Astrocyte (in vitro differentiated cells and primary cell): ENCODE measurements around the gene PPP2CA. TPM values are rescaled to one million over a fixed set of nuclear protein-coding genes. Genes with fewer than 3 reads are reported as not detected.

Experiments
- DNase-seq: peaks from one replicate; pipeline ENCODE4 v3.0.0-alpha.2; 2010; ENCODE audit warnings: low read depth
- FAIRE-seq: peaks from 2 replicates; lab custom pipeline; 2011; peaks lifted over from hg19 to GRCh38; lab: Jason Lieb, UNC
- H2AFZ ChIP-seq: 2 replicates; pipeline ENCODE4 v1.6.0; 2012; ENCODE audit warnings: low read depth, low read length, inconsistent platforms
- H3K27ac ChIP-seq: 2 replicates; pipeline ENCODE4 v1.5.1; 2011; ENCODE audit warnings: low read depth, low read length, inconsistent platforms
- H3K27me3 ChIP-seq: 2 replicates; pipeline ENCODE4 v1.6.0; 2011; ENCODE audit warnings: low read length, inconsistent platforms; ENCODE audit not compliant: insufficient read depth
- H3K36me3 ChIP-seq: 2 replicates; pipeline ENCODE4 v1.5.1; 2011; ENCODE audit warnings: low read length, inconsistent platforms; ENCODE audit not compliant: insufficient read depth
- H3K4me1 ChIP-seq: 2 replicates; pipeline ENCODE4 v1.5.1; 2011; ENCODE audit warnings: low read length, inconsistent platforms; ENCODE audit not compliant: insufficient read depth
- H3K4me2 ChIP-seq: 2 replicates; pipeline ENCODE4 v1.6.0; 2012; ENCODE audit warnings: low read length, inconsistent platforms
- H3K4me3 ChIP-seq: 2 replicates; pipeline ENCODE4 v1.5.1; 2011; ENCODE audit warnings: low read depth, mild to moderate bottlenecking, low read length, inconsistent platforms; ENCODE audit not compliant: insufficient read depth
- H3K79me2 ChIP-seq: 2 replicates; pipeline ENCODE4 v1.6.0; 2012; ENCODE audit warnings: mild to moderate bottlenecking, low read length, inconsistent platforms; ENCODE audit not compliant: insufficient read depth
- H3K9ac ChIP-seq: 2 replicates; pipeline ENCODE4 v1.6.0; 2012; ENCODE audit warnings: mild to moderate bottlenecking, low read length, inconsistent platforms
- H3K9me3 ChIP-seq: 2 replicates; pipeline ENCODE4 v1.5.1; 2012; ENCODE audit warnings: low read depth, mild to moderate bottlenecking, low read length, inconsistent platforms; ENCODE audit not compliant: insufficient read depth
- H4K20me1 ChIP-seq: 2 replicates; pipeline ENCODE4 v1.6.0; 2012; ENCODE audit warnings: low read length, inconsistent platforms; ENCODE audit not compliant: insufficient read depth
- H3K27ac Mint-ChIP-seq: one replicate; pipeline ENCODE4 v1.8.0; 2021; ENCODE audit warnings: mild to moderate bottlenecking, mixed read lengths; ENCODE audit not compliant: unreplicated experiment
- H3K27me3 Mint-ChIP-seq: one replicate; pipeline ENCODE4 v1.8.0; 2021; ENCODE audit warnings: low read depth, mixed read lengths; ENCODE audit not compliant: unreplicated experiment
- H3K36me3 Mint-ChIP-seq: one replicate; pipeline ENCODE4 v1.8.0; 2021; ENCODE audit warnings: low read depth, mixed read lengths; ENCODE audit not compliant: unreplicated experiment
- H3K4me1 Mint-ChIP-seq: one replicate; pipeline ENCODE4 v1.8.0; 2021; ENCODE audit warnings: low read depth, mixed read lengths; ENCODE audit not compliant: unreplicated experiment
- H3K4me3 Mint-ChIP-seq: one replicate; pipeline ENCODE4 v1.8.0; 2021; ENCODE audit warnings: mild to moderate bottlenecking, moderate library complexity, mixed read lengths; ENCODE audit not compliant: unreplicated experiment
- H3K9me3 Mint-ChIP-seq: one replicate; pipeline ENCODE4 v1.8.0; 2021; ENCODE audit warnings: mild to moderate bottlenecking, mixed read lengths; ENCODE audit not compliant: unreplicated experiment
- EZH2 ChIP-seq: IDR thresholded peaks from 2 replicates; pipeline ENCODE4 v1.6.1; 2012; ENCODE audit warnings: mild to moderate bottlenecking, low read length, inconsistent platforms; ENCODE audit not compliant: insufficient read depth
- total RNA-seq: library from RNA; stranded (reverse); gene quantifications from 2 replicates; pipeline ENCODE4 v1.2.1, GENCODE V29; 2021
- TF ChIP-seq, protein P1 (sequence below): IDR thresholded peaks from 2 replicates; pipeline ENCODE4 v1.5.1; 2011; ENCODE audit warnings: low read depth, mild to moderate bottlenecking, inconsistent platforms, low read length, moderate library complexity; ENCODE audit not compliant: insufficient read depth

PPP2CA gene
- total RNA-seq, 1 donor from 2014 or later = 180 TPM

GRCh38 chr5:134246771-134247427, 21.0 kb upstream of the PPP2CA start:
- Histone ChIP-seq H3K79me2 (no peaks in the 10 kb centered on the region), H3K4me1 (peaks cover 34% of the 10 kb centered on the region), H2AFZ (no peak overlapping the region), H3K36me3 (no peaks in the 10 kb centered on the region), H4K20me1 (no peaks in the 10 kb centered on the region), H3K9ac (peak overlapping the region; percentile 26), H3K27me3 (no peaks in the 10 kb centered on the region), H3K27ac (peak overlapping the region; percentile 59), H3K4me3 (no peak overlapping the region), H3K9me3 (no peaks in the 10 kb centered on the region), H3K4me2 (peak overlapping the region; percentile 69)
- no peak for FAIRE-seq
- no peak for DNase-seq
- TF ChIP-seq, protein P1, sequence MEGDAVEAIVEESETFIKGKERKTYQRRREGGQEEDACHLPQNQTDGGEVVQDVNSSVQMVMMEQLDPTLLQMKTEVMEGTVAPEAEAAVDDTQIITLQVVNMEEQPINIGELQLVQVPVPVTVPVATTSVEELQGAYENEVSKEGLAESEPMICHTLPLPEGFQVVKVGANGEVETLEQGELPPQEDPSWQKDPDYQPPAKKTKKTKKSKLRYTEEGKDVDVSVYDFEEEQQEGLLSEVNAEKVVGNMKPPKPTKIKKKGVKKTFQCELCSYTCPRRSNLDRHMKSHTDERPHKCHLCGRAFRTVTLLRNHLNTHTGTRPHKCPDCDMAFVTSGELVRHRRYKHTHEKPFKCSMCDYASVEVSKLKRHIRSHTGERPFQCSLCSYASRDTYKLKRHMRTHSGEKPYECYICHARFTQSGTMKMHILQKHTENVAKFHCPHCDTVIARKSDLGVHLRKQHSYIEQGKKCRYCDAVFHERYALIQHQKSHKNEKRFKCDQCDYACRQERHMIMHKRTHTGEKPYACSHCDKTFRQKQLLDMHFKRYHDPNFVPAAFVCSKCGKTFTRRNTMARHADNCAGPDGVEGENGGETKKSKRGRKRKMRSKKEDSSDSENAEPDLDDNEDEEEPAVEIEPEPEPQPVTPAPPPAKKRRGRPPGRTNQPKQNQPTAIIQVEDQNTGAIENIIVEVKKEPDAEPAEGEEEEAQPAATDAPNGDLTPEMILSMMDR = no peak
- TF ChIP-seq EZH2 = no peak
- Mint-ChIP-seq H3K27me3 (no peaks in the 10 kb centered on the region), H3K9me3 (no peaks in the 10 kb centered on the region), H3K36me3 (no peaks in the 10 kb centered on the region), H3K4me1 (peaks cover 34% of the 10 kb centered on the region), H3K4me3 (no peak overlapping the region), H3K27ac (peak overlapping the region; percentile 89)

DNA sequence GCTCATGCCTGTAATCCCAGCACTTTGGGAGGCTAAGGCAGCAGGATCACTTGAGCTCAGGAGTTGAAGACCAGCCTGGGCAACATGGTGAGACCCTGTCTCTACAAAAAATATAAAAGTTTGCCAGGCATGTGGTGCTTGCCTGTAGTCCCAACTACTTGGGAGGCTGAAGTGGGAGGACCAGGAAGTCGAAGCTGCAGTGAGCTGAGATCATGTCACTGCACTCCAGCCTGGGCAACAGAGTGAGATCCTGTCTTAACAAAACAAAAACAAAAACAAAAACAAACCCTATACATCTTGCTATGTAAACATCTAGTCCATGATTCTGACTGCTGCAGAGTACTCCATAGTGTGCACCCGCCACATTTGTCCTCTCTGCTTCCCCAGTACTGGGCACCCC, 19.8 kb upstream of the PPP2CA start:
- FAIRE-seq = no peak
- H3K36me3 ChIP-seq = no peaks in the 10 kb centered on the region
- Mint-ChIP-seq H3K36me3 (no peaks in the 10 kb centered on the region), H3K27me3 (no peaks in the 10 kb centered on the region), H3K4me3 (peak overlapping the region; percentile 23), H3K27ac (peak overlapping the region; percentile 66), H3K4me1 (peaks cover 35% of the 10 kb centered on the region), H3K9me3 (no peaks in the 10 kb centered on the region)
- no peak overlapping the region for H3K4me3 ChIP-seq
- TF ChIP-seq EZH2 = no peak
- TF ChIP-seq, protein P1 = no peak
- no peaks in the 10 kb centered on the region for H3K27me3 ChIP-seq
- H3K4me2 ChIP-seq = peak overlapping the region; percentile 84
- no peak for DNase-seq
- H2AFZ ChIP-seq = no peak overlapping the region
- H4K20me1 ChIP-seq = no peaks in the 10 kb centered on the region
- no peaks in the 10 kb centered on the region for H3K9me3 ChIP-seq
- no peak overlapping the region for H3K9ac ChIP-seq
- H3K27ac ChIP-seq = peak overlapping the region; percentile 83
- peaks cover 42% of the 10 kb centered on the region for H3K4me1 ChIP-seq
- H3K79me2 ChIP-seq = no peaks in the 10 kb centered on the region

DNA sequence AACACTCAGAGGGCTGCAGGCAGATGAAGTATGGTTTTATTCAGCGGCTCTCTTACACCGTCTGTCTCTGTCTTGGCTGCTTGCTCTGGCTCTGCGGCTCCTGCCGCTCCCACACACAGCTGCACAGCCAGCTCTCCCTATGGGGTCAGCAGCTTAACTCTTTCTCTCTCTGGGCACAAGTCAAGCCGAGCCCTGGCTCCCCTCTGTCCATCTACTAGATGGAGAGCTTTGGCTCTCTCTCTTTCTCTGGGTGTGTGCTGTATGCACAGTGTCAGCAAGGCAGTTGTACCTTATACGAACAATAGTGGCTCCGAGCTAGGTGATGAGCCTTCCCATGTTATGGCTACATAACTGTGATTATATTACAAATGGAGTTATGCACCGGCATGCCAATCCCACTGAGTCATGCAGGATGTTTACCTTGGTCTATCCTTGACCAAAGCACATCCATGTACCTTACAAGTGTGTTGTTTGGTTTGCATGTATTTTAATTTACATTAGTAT, 19.3 kb upstream of the PPP2CA start:
- peak overlapping the region; percentile 30 for H3K4me3 ChIP-seq
- peak overlapping the region; percentile 69 for H3K9ac ChIP-seq
- H3K4me1 ChIP-seq = peaks cover 46% of the 10 kb centered on the region
- no peaks in the 10 kb centered on the region for H3K27me3 ChIP-seq
- no peaks in the 10 kb centered on the region for H3K36me3 ChIP-seq
- peak overlapping the region; percentile 83 for H3K27ac ChIP-seq
- FAIRE-seq = no peak
- Mint-ChIP-seq H3K27ac (peak overlapping the region; percentile 92), H3K4me1 (peaks cover 40% of the 10 kb centered on the region), H3K9me3 (no peaks in the 10 kb centered on the region), H3K4me3 (peak overlapping the region; percentile 23), H3K27me3 (no peaks in the 10 kb centered on the region), H3K36me3 (no peaks in the 10 kb centered on the region)
- no peaks in the 10 kb centered on the region for H3K79me2 ChIP-seq
- no peaks in the 10 kb centered on the region for H4K20me1 ChIP-seq
- H3K4me2 ChIP-seq = peak overlapping the region; percentile 84
- no peak for TF ChIP-seq EZH2
- TF ChIP-seq, protein P1 = no peak
- DNase-seq = peak; percentile 80
- no peaks in the 10 kb centered on the region for H3K9me3 ChIP-seq
- H2AFZ ChIP-seq = peak overlapping the region; percentile 65
